ENCODE data around the gene KCND1.

The KCND1 gene

DNA sequence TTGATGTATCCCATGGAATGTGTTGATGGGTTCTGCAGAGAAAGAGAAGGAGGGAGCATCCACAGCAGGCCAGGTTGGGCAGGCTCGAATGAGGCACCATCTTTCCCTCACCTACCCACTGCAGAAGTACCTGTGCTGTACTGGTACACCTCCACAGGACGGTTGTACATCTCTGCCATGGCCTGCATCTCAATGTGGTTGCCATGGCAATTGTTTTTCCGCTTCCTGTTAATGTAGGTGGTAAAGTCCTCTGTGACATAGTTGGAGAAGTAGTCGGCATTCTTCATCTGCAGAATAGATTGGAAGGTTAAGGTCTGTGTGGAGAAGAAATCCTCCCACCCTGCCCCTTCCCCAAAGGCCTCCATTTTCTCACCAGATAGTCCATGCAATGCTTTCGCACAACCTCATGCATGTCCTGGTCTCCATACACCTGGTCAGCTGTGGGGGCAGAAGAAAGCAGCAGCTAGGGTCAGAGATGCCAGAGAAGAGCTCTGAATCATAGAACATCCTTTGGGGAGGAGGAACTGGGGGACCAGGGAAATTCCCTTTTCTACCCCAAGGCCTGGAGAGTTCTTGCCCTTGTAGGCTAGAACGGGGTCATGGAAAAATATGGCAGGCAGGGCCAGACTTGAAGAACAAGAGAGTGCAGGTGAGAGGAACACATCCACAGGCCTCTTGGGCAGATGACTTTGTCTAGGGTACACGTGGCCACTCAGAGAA is 36.9 kb downstream of the KCND1 start:
- no peaks in the 10 kb centered on the region for H3K9me3 ChIP-seq (ENCODE audit: control insufficient read depth, insufficient read depth, low read length)
- H3K27me3 ChIP-seq (ENCODE audit: control insufficient read depth, insufficient read depth, low read length), result no peaks in the 10 kb centered on the region
- H3K9ac ChIP-seq (ENCODE audit: low read depth, low read length), result no peak overlapping the region
- peaks cover 17% of the 10 kb centered on the region for H3K4me1 ChIP-seq (ENCODE audit: control insufficient read depth, insufficient read depth, low read length)
- H3K4me3 ChIP-seq (ENCODE audit: low read depth, low read length), result no peak overlapping the region
- peaks cover 18% of the 10 kb centered on the region for H3K36me3 ChIP-seq (ENCODE audit: control insufficient read depth, insufficient read depth, low read length)

DNA sequence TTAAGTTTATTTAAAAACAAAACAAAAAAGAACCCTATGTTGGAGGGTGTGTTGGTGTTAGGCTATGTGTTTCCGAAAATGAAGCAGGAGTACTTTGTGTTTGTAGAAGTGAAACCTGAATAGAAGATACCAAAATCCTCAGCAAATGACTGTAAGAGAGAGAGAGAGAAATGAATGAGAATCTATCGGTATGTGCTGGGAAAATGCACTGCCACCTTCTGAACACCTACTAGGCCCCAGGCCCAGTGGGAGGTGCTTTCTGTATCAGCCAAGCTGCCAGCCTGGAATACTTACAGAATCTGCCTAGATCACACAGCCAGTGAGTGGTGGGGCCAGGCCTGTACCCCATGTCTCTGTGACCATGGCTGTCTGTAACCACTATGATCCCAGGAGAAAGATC is 37.9 kb downstream of the KCND1 start:
- no peaks in the 10 kb centered on the region for H3K9me3 ChIP-seq (ENCODE audit: control insufficient read depth, insufficient read depth, low read length)
- H3K4me3 ChIP-seq (ENCODE audit: low read depth, low read length), result no peak overlapping the region
- H3K4me1 ChIP-seq (ENCODE audit: control insufficient read depth, insufficient read depth, low read length), result peaks cover 17% of the 10 kb centered on the region
- H3K9ac ChIP-seq (ENCODE audit: low read depth, low read length), result no peak overlapping the region
- H3K36me3 ChIP-seq (ENCODE audit: control insufficient read depth, insufficient read depth, low read length), result peaks cover 18% of the 10 kb centered on the region
- H3K27me3 ChIP-seq (ENCODE audit: control insufficient read depth, insufficient read depth, low read length), result no peaks in the 10 kb centered on the region

DNA sequence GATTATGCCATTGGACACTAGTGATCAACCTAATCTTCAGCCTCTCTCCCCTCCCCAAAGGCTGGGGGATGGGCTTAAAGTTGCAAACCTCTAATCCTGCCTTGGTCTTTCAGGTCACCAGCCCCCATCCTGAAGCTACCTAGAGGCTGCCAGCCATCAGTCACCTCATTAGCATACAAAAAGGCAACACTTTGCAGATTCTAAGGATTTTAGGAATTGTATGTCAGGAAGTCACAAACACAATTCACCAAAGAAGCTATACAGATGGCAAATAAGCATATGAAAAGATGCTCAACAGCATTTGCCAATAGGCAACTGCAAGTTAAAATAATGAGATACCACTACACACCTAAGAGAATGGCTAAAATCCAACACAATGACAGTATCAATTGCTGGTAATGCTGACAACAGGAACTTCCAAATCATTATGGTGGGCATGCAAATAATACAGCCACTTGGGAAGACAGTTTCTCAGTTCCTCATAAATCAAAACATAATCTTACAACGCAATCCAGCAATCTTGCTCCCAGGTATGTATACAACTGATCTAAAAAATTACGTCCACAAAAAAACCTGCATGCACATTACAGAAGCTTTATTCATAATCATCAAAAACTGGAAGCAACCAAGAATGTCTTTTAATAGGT is 43.8 kb downstream of the KCND1 start:
- Histone ChIP-seq H3K9me3 (ENCODE audit: control insufficient read depth, insufficient read depth, low read length) (no peaks in the 10 kb centered on the region), H3K9ac (ENCODE audit: low read depth, low read length) (no peak overlapping the region), H3K4me1 (ENCODE audit: control insufficient read depth, insufficient read depth, low read length) (peaks cover 7% of the 10 kb centered on the region), H3K36me3 (ENCODE audit: control insufficient read depth, insufficient read depth, low read length) (peaks cover 26% of the 10 kb centered on the region), H3K4me3 (ENCODE audit: low read depth, low read length) (peak overlapping the region; percentile 54), H3K27me3 (ENCODE audit: control insufficient read depth, insufficient read depth, low read length) (no peaks in the 10 kb centered on the region)

- Histone ChIP-seq H3K4me1 (ENCODE audit: control insufficient read depth, insufficient read depth, low read length) (peaks cover 7% of the 10 kb centered on the region), H3K36me3 (ENCODE audit: control insufficient read depth, insufficient read depth, low read length) (peaks cover 25% of the 10 kb centered on the region), H3K9me3 (ENCODE audit: control insufficient read depth, insufficient read depth, low read length) (no peaks in the 10 kb centered on the region), H3K4me3 (ENCODE audit: low read depth, low read length) (peak overlapping the region; percentile 54), H3K9ac (ENCODE audit: low read depth, low read length) (no peak overlapping the region), H3K27me3 (ENCODE audit: control insufficient read depth, insufficient read depth, low read length) (no peaks in the 10 kb centered on the region)
Observed at GRCh38 chrX:48927123-48927522, 44.5 kb downstream of the KCND1 start.

DNA sequence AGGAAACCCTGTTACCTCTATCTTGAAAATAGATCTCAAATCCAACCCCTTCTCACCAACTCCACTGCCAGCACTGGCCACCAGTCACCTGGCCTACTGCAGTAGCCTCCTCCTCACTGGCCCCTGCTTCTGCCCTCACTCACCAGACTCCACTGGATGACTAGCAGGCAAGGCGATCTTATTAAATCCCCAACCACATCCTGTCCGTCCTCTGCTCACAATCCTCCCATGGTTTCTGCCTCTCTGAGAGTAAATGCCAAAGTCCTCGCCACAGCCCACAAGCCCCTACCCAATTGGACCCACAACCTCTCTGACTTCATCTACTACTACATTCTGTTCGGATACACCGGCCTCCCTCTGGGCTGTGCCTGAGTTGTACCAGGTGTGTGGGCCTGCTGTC is 47.4 kb downstream of the KCND1 start:
- no peak overlapping the region for H3K4me3 ChIP-seq (ENCODE audit: low read depth, low read length)
- peaks cover 22% of the 10 kb centered on the region for H3K36me3 ChIP-seq (ENCODE audit: control insufficient read depth, insufficient read depth, low read length)
- H3K9me3 ChIP-seq (ENCODE audit: control insufficient read depth, insufficient read depth, low read length), result no peaks in the 10 kb centered on the region
- H3K9ac ChIP-seq (ENCODE audit: low read depth, low read length), result no peak overlapping the region
- H3K27me3 ChIP-seq (ENCODE audit: control insufficient read depth, insufficient read depth, low read length), result no peaks in the 10 kb centered on the region
- H3K4me1 ChIP-seq (ENCODE audit: control insufficient read depth, insufficient read depth, low read length), result peaks cover 20% of the 10 kb centered on the region

DNA sequence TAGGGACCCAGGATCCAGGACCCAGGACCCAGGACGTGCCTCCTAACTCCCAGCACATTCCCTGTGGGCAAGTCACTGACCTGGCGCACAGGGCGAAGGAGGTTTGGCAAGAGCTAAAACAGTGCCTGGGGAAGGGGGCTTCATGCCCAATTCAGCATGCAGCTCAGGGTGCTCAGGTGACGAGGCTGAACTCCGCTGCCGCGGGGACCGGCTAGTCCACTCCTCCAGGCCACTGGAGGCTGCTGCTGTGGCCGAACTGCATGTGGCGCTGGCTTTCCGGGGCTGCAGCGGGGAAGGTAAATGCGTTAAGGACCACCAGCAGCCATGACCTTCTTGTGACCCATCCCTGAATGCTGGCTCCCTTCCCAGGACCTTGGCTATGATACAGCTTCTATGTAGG is 47.9 kb downstream of the KCND1 start:
- Histone ChIP-seq H3K9me3 (ENCODE audit: control insufficient read depth, insufficient read depth, low read length) (no peaks in the 10 kb centered on the region), H3K36me3 (ENCODE audit: control insufficient read depth, insufficient read depth, low read length) (peaks cover 22% of the 10 kb centered on the region), H3K4me3 (ENCODE audit: low read depth, low read length) (no peak overlapping the region), H3K27me3 (ENCODE audit: control insufficient read depth, insufficient read depth, low read length) (no peaks in the 10 kb centered on the region), H3K9ac (ENCODE audit: low read depth, low read length) (no peak overlapping the region), H3K4me1 (ENCODE audit: control insufficient read depth, insufficient read depth, low read length) (peaks cover 20% of the 10 kb centered on the region)

DNA sequence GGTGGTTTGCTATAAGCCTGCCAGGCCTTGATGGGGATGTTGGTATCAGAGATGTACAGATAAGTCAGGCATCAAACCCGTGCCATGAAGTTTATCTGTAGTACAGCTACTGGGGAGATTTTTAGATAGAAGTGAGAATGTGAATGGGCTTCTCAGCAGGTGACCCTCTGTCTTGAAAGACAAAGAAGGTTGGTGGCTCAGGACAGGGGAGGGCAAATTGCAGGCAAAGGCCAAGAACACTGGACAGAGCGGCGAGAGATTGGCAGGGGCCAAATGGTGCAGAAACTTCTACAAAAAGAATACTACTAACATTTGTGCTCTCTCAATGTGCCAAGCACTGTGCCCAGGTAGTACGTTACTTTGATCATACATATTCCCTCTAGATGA is 50.9 kb downstream of the KCND1 start:
- Histone ChIP-seq H3K9ac (ENCODE audit: low read depth, low read length) (no peak overlapping the region), H3K4me1 (ENCODE audit: control insufficient read depth, insufficient read depth, low read length) (peaks cover 15% of the 10 kb centered on the region)

GRCh38 chrX:48919947-48920717 is 51.5 kb downstream of the KCND1 start:
- peaks cover 37% of the 10 kb centered on the region for H3K36me3 ChIP-seq (ENCODE audit: control insufficient read depth, insufficient read depth, low read length)
- peak overlapping the region; percentile 10 for H3K9ac ChIP-seq (ENCODE audit: low read depth, low read length)
- H3K27me3 ChIP-seq (ENCODE audit: control insufficient read depth, insufficient read depth, low read length), result no peaks in the 10 kb centered on the region
- peaks cover 13% of the 10 kb centered on the region for H3K4me1 ChIP-seq (ENCODE audit: control insufficient read depth, insufficient read depth, low read length)
- peaks cover 3% of the 10 kb centered on the region for H3K9me3 ChIP-seq (ENCODE audit: control insufficient read depth, insufficient read depth, low read length)
- H3K4me3 ChIP-seq (ENCODE audit: low read depth, low read length), result peak overlapping the region; percentile 94

More for the DNA sequence above, 50.9 kb downstream of the KCND1 start:
- H3K27me3 ChIP-seq (ENCODE audit: control insufficient read depth, insufficient read depth, low read length), result no peaks in the 10 kb centered on the region
- peak overlapping the region; percentile 94 for H3K4me3 ChIP-seq (ENCODE audit: low read depth, low read length)
- H3K36me3 ChIP-seq (ENCODE audit: control insufficient read depth, insufficient read depth, low read length), result peaks cover 36% of the 10 kb centered on the region
- peaks cover 3% of the 10 kb centered on the region for H3K9me3 ChIP-seq (ENCODE audit: control insufficient read depth, insufficient read depth, low read length)

DNA sequence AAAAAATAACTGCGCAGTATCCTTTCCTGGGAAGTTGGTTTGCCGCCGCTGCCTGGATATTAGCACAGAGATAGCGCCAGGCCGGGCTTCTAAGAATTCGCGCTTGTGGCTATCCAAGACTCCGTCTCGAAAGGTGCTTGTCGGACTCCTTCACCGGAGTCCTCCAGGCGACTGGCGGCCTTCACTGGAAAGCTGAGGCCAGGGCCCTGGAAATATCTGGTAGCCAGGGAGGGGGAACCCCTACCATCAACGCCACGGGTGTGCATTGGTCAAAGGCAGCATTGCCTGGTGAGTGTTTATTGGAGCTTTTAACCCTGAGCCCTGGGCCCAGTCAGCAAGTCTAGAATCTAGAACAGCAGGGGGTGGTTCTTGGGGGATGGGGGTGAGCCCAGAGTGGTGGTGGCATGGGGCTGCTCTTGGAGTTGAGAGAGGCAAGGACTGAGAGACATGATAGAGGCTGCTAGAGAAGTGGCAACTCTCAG is 52.2 kb downstream of the KCND1 start:
- Histone ChIP-seq H3K4me3 (ENCODE audit: low read depth, low read length) (peak overlapping the region; percentile 94), H3K36me3 (ENCODE audit: control insufficient read depth, insufficient read depth, low read length) (peaks cover 42% of the 10 kb centered on the region), H3K4me1 (ENCODE audit: control insufficient read depth, insufficient read depth, low read length) (peaks cover 13% of the 10 kb centered on the region), H3K9me3 (ENCODE audit: control insufficient read depth, insufficient read depth, low read length) (peaks cover 3% of the 10 kb centered on the region), H3K9ac (ENCODE audit: low read depth, low read length) (peak overlapping the region; percentile 76), H3K27me3 (ENCODE audit: control insufficient read depth, insufficient read depth, low read length) (no peaks in the 10 kb centered on the region)

- peaks cover 42% of the 10 kb centered on the region for H3K36me3 ChIP-seq (ENCODE audit: control insufficient read depth, insufficient read depth, low read length)
- H3K27me3 ChIP-seq (ENCODE audit: control insufficient read depth, insufficient read depth, low read length), result no peaks in the 10 kb centered on the region
- H3K4me3 ChIP-seq (ENCODE audit: low read depth, low read length), result peak within 1 kb of the TSS; percentile 94
- H3K9me3 ChIP-seq (ENCODE audit: control insufficient read depth, insufficient read depth, low read length), result peaks cover 3% of the 10 kb centered on the region
- peaks cover 13% of the 10 kb centered on the region for H3K4me1 ChIP-seq (ENCODE audit: control insufficient read depth, insufficient read depth, low read length)
- peak within 1 kb of the TSS; percentile 94 for H3K9ac ChIP-seq (ENCODE audit: low read depth, low read length)
Observed at GRCh38 chrX:48918643-48919340, 52.9 kb downstream of the KCND1 start, which contains the start of gene PIM2. Gene PIM2, minus strand, starts transcription at chrX:48919024. Its CDS starts 190 bp downstream, at chrX:48918834.

- Histone ChIP-seq H3K9me3 (ENCODE audit: control insufficient read depth, insufficient read depth, low read length) (peaks cover 3% of the 10 kb centered on the region), H3K4me1 (ENCODE audit: control insufficient read depth, insufficient read depth, low read length) (peaks cover 13% of the 10 kb centered on the region), H3K9ac (ENCODE audit: low read depth, low read length) (peak overlapping the region; percentile 94), H3K36me3 (ENCODE audit: control insufficient read depth, insufficient read depth, low read length) (peaks cover 41% of the 10 kb centered on the region), H3K27me3 (ENCODE audit: control insufficient read depth, insufficient read depth, low read length) (no peaks in the 10 kb centered on the region), H3K4me3 (ENCODE audit: low read depth, low read length) (peak overlapping the region; percentile 94)
Observed at GRCh38 chrX:48918301-48918642, 53.4 kb downstream of the KCND1 start.

Measured in iPS-15b (cell line).